Measurements from ENCODE around the gene ZNF678.

The ZNF678 gene

GRCh38 chr1:227654431-227654830 lies 91.1 kb downstream of the ZNF678 start (continued):
- TF ChIP-seq, protein P1, sequence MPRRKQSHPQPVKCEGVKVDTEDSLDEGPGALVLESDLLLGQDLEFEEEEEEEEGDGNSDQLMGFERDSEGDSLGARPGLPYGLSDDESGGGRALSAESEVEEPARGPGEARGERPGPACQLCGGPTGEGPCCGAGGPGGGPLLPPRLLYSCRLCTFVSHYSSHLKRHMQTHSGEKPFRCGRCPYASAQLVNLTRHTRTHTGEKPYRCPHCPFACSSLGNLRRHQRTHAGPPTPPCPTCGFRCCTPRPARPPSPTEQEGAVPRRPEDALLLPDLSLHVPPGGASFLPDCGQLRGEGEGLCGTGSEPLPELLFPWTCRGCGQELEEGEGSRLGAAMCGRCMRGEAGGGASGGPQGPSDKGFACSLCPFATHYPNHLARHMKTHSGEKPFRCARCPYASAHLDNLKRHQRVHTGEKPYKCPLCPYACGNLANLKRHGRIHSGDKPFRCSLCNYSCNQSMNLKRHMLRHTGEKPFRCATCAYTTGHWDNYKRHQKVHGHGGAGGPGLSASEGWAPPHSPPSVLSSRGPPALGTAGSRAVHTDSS (tag by site-specific recombination; IDR thresholded peaks at IDR 0.05) = no peak
- TF ChIP-seq HOXD13 (CRISPR knock-in tag; IDR thresholded peaks at IDR 0.05; ENCODE audit: borderline replicate concordance) = no peak
- no peak for TF ChIP-seq ZNF362 (tag by site-specific recombination; IDR thresholded peaks at IDR 0.05)
- TF ChIP-seq, protein P2, sequence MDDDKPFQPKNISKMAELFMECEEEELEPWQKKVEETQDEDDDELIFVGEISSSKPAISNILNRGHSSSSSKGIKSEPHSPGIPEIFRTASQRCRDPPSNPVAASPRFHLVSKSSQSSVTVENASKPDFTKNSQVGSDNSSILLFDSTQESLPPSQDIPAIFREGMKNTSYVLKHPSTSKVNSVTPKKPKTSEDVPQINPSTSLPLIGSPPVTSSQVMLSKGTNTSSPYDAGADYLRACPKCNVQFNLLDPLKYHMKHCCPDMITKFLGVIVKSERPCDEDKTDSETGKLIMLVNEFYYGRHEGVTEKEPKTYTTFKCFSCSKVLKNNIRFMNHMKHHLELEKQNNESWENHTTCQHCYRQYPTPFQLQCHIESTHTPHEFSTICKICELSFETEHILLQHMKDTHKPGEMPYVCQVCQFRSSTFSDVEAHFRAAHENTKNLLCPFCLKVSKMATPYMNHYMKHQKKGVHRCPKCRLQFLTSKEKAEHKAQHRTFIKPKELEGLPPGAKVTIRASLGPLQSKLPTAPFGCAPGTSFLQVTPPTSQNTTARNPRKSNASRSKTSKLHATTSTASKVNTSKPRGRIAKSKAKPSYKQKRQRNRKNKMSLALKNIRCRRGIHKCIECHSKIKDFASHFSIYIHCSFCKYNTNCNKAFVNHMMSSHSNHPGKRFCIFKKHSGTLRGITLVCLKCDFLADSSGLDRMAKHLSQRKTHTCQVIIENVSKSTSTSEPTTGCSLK (tag by site-specific recombination; IDR thresholded peaks at IDR 0.05) = no peak

- H3K36me3 ChIP-seq (ENCODE audit: control insufficient read depth in 2 of 2, insufficient read depth in 1 of 2, low read length in 2 of 2) = peaks cover 0 to 26% of the 10 kb centered on the region in 2 experiments; a peak in 1 of 3 replicates
- ChIA-PET POLR2A (no interaction called here), CTCF (no interaction called here)
- H3K4me3 ChIP-seq (ENCODE audit: low read depth, low read length) = no peak overlapping the region
- H3K9me3 ChIP-seq (ENCODE audit: control insufficient read depth, insufficient read depth, low read depth, low read length) = peaks cover 2% of the 10 kb centered on the region; the same call in 1 of the 2 replicates
- H3K4me1 ChIP-seq (ENCODE audit: control insufficient read depth, insufficient read depth, low read length) = no peaks in the 10 kb centered on the region
- no peak overlapping the region for H3K27ac ChIP-seq (ENCODE audit: extremely low read depth, low read depth, low read length)
- no peak for TF ChIP-seq SP3 (tag by site-specific recombination; IDR thresholded peaks at IDR 0.05)
- no peak for TF ChIP-seq YY2 (tag by site-specific recombination; IDR thresholded peaks at IDR 0.05)
- TF ChIP-seq FEZF1 (tag by site-specific recombination; IDR thresholded peaks at IDR 0.05) = no peak
- no peak for TF ChIP-seq ZNF433 (tag by site-specific recombination; IDR thresholded peaks at IDR 0.05; ENCODE audit: low read depth)
- no peak for TF ChIP-seq ZNF639 (tag by site-specific recombination; IDR thresholded peaks at IDR 0.05)
- no peak for TF ChIP-seq ZNF202 (tag by site-specific recombination; IDR thresholded peaks at IDR 0.05; ENCODE audit: borderline replicate concordance)
- TF ChIP-seq GLI2 (tag by site-specific recombination; IDR thresholded peaks at IDR 0.05; ENCODE audit: borderline replicate concordance, low read depth) = no peak
- no peak for TF ChIP-seq ZNF416 (tag by site-specific recombination; IDR thresholded peaks at IDR 0.05)
- TF ChIP-seq ZNF530 (tag by site-specific recombination; IDR thresholded peaks at IDR 0.05; ENCODE audit: low read depth) = no peak
- TF ChIP-seq ZNF518A (tag by site-specific recombination; conservative IDR thresholded peaks at IDR 0.05; ENCODE audit: low read depth) = no peak; the same call in 1 of the 2 replicates
- no peak for TF ChIP-seq ZBTB7A (tag by site-specific recombination; IDR thresholded peaks at IDR 0.05; ENCODE audit: low read depth)
- TF ChIP-seq, protein P3, sequence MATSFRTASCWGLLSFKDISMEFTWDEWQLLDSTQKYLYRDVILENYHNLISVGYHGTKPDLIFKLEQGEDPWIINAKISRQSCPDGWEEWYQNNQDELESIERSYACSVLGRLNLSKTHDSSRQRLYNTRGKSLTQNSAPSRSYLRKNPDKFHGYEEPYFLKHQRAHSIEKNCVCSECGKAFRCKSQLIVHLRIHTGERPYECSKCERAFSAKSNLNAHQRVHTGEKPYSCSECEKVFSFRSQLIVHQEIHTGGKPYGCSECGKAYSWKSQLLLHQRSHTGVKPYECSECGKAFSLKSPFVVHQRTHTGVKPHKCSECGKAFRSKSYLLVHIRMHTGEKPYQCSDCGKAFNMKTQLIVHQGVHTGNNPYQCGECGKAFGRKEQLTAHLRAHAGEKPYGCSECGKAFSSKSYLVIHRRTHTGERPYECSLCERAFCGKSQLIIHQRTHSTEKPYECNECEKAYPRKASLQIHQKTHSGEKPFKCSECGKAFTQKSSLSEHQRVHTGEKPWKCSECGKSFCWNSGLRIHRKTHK (tag by site-specific recombination; IDR thresholded peaks at IDR 0.05) = no peak
- TF ChIP-seq ZNF777 (tag by site-specific recombination; IDR thresholded peaks at IDR 0.05; ENCODE audit: borderline replicate concordance) = no peak
- no peak for TF ChIP-seq ZNF221 (tag by site-specific recombination; IDR thresholded peaks at IDR 0.05; ENCODE audit: borderline replicate concordance)
- TF ChIP-seq, protein P2 (tag by site-specific recombination; IDR thresholded peaks at IDR 0.05) = no peak
- TF ChIP-seq ZNF157 (tag by site-specific recombination; IDR thresholded peaks at IDR 0.05) = no peak
Measured at GRCh38 chr1:227654858-227655752, 91.7 kb downstream of the ZNF678 start.
